LNCAP (cell line): ENCODE data around the gene PPTC7.

Experiments
- TF ChIP-seq, protein P1 (sequence below): fragments of 450-650 bp; IDR thresholded peaks from 2 replicates; pipeline ENCODE4 v1.5.1; 2017; ENCODE audit warnings: mild to moderate bottlenecking

Gene PPTC7, protein sequence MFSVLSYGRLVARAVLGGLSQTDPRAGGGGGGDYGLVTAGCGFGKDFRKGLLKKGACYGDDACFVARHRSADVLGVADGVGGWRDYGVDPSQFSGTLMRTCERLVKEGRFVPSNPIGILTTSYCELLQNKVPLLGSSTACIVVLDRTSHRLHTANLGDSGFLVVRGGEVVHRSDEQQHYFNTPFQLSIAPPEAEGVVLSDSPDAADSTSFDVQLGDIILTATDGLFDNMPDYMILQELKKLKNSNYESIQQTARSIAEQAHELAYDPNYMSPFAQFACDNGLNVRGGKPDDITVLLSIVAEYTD

DNA sequence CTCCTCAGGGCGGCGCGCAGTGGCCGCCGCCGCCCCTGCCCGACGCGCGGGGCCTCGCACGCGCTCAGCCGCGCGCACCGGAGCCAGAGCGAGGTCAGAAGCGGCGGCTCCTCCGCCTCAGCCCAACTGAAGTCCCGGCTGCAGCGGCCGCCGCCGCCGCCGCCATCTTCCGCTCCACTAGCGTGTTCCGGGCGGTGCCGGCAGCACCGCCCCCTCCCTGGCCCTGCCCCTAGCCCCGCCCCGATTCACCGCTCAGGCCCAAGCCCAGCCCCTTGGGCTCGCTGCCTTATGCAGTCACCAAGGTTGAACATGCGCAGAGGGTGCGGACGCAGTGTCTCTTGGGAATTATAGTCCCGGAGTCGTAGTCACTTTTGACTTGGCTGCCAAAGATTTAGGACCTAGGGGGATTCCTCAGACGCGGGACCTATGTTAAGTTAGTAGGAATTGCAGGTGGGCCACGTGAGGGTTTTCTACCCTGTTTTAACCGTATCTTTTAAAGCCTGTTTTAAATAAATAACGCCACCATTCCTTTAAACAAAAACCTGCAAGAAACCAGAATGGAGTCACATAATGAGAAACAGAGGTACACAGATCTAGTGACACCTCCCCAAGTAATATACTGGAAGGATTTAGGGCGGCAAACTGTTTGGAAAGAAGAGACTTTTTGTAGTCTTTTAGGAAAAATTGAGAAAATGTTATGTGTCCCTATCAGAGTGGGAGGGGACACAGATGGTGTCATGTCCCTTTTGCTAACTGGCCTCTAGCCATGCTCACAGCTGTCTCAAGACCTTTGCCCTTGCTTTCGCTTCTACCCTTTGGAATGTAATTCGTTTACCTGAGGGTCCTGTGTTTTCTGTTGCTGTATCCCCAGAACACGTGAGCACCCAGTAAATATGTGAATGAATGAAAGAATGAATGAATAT, at the start of gene PPTC7:
Gene PPTC7 (minus strand): TSS at position 182 of the 923 bp plus-strand sequence. CDS start 287 bp downstream, outside the sequence.
- TF ChIP-seq, protein P1, sequence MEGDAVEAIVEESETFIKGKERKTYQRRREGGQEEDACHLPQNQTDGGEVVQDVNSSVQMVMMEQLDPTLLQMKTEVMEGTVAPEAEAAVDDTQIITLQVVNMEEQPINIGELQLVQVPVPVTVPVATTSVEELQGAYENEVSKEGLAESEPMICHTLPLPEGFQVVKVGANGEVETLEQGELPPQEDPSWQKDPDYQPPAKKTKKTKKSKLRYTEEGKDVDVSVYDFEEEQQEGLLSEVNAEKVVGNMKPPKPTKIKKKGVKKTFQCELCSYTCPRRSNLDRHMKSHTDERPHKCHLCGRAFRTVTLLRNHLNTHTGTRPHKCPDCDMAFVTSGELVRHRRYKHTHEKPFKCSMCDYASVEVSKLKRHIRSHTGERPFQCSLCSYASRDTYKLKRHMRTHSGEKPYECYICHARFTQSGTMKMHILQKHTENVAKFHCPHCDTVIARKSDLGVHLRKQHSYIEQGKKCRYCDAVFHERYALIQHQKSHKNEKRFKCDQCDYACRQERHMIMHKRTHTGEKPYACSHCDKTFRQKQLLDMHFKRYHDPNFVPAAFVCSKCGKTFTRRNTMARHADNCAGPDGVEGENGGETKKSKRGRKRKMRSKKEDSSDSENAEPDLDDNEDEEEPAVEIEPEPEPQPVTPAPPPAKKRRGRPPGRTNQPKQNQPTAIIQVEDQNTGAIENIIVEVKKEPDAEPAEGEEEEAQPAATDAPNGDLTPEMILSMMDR: no peak

DNA sequence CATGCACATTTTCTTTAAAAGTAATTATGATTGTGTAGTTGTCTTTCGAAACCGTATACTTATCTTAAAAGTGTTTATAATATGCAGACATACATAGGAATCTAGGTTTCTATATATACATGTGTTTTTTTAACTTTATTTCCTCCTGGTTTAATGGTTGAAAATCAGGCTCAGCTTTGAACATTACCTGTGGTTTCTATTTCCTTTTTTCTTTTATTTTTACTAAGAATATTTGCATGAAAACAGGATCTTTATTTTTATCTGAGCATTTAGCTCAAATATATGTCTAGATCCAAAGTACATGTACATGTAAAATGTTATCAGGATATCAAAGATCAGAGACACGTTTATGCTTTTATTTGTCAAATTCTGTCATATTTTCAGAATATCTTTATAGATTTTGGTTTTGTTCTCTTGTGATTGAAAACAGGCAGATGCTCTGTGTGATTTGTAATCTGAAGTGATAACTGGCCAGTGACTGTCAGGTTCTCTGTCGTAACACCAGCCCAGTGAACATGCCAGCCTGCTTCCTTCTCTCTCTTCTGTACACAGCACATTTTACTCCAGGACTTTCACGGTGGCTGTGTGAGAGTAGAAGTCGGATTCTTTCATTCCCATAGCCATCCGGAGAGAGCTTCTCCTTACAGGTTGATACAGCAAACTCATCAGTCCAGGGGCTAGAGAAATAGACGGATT, 44.5 kb upstream of the PPTC7 start:
- TF ChIP-seq, protein P1: no peak

DNA sequence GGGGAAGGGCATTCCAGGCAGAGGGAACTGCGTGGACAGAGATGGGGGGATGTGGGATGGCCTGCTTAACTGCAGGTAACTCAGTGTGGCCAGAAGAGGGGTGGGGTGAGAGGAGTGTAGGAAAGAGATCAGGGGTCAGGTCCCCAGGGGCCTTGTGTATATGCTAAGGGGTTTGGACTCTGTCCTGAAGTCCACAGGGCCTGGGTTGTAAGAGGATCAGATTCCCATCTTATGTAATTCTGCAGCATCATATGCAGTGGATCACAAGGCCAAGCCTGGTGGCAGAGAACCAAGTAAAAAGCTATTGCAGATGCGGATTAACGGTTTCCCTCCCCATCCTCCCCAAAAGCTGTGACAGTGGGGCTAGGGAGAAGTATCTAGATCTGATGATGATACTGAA, 39.5 kb upstream of the PPTC7 start:
- TF ChIP-seq, protein P1: no peak

DNA sequence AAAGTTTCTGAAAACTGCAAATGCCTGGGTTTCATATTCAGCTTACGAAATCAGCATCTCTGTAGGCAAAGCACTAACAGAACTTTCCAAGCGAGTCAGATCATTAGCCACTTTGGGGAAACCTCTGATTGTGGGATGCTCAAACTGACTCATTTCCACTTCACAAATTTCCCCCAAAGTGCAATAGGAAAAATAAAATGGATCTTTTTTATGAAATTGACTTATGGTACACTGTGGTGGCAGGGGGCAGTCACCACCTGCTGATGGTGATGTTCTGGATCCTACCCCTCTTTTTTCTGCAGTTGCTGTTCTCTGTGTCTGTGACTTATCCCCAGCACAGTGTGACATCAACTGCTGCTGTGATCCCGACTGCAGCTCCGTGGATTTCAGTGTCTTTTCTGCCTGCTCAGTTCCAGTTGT, 36.4 kb upstream of the PPTC7 start:
- TF ChIP-seq, protein P1: no peak

DNA sequence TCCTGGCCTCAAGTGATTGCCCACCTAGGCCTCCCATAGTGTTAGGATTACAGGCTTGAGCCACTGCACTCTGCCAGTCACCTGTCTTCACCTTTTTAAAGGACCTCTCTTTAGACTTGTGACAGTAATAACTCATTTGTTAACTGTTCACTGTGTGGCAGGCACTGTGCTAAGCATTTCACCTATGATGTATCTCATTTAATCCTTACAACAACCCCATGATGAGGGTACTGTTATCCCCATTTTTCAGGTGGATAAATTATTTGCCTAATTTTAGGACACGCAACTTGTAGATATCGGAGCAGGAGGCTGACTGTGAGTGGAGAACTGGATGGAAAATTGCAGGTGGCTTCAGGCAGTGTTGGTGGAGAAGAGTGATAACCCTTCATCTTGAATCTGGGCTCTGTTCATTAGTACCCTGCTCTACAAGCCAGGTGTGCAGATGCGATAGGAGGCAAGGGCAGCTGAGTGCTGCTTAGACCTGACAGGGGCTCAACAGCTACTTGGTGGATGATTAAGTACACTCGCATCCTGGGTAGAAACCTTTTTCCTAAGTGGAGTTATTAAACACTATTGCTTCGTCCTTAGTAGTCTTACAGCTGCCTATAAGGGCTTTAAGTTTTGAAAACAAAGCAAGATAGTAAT, 33.5 kb upstream of the PPTC7 start:
- TF ChIP-seq, protein P1: no peak

DNA sequence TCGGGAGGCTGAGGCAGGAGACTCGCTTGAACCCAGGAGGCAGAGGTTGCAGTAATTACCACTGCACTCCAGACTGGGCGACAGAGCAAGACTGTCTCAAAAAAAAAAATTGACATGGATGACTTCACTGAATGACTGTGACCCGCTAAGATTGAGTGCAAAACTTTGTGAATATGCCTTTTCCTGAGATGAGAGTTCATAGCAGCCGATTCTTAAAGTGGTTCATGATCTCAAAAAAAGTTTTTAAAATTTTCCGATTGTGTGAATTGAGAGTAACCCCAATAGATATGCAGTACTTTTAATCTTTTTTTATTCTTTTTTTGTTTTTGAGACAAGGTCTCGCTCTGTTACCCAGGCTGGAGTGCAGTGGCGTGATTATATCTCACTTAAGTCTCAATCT, 32.1 kb upstream of the PPTC7 start:
- TF ChIP-seq, protein P1: no peak
